PFSK-1 (cell line): ENCODE measurements around the gene DOCK9.

ENCODE experiments used
- FOXP2 ChIP-seq: optimal IDR thresholded peaks from 2 replicates; pipeline ENCODE3; 2011; ENCODE audit warnings: borderline replicate concordance, control low read depth, inconsistent platforms; ENCODE audit not compliant: insufficient read depth; ENCODE audit errors: extremely low read length, extremely low read depth
- POLR2AphosphoS5 ChIP-seq: IDR thresholded peaks from 2 replicates; pipeline ENCODE4 v1.6.1; 2012; ENCODE audit warnings: low read depth, mild to moderate bottlenecking, control low read depth, low read length, moderate library complexity
- REST ChIP-seq, 2 experiments: IDR thresholded peaks; 2 replicates each; pipeline versions ENCODE4 v1.6.1 to v1.8.0; 2011 to 2012; ENCODE audit warnings: low read depth in 2 of 2, low read length in 2 of 2, control low read depth in 1 of 2, inconsistent platforms in 1 of 2, mild to moderate bottlenecking in 1 of 2, moderate library complexity in 1 of 2; ENCODE audit not compliant: insufficient read depth in 1 of 2
- SIN3A ChIP-seq: IDR thresholded peaks from 2 replicates; pipeline ENCODE4 v1.6.1; 2012; ENCODE audit warnings: mild to moderate bottlenecking, low read length, moderate library complexity, borderline replicate concordance; ENCODE audit not compliant: insufficient read depth
- TAF1 ChIP-seq: IDR thresholded peaks from 2 replicates; pipeline ENCODE4 v1.6.1; 2012; ENCODE audit warnings: low read length, control low read depth, borderline replicate concordance; ENCODE audit not compliant: insufficient read depth

Gene DOCK9

GRCh38 chr13:98987275-98987674 is 9.4 kb upstream of the DOCK9 start:
- TF ChIP-seq POLR2AphosphoS5 (no peak), SIN3A (no peak), TAF1 (no peak)

- TF ChIP-seq FOXP2, result no peak
- no peak for TF ChIP-seq TAF1
- TF ChIP-seq POLR2AphosphoS5, result no peak
- no peak for TF ChIP-seq SIN3A
- TF ChIP-seq REST (IDR thresholded peaks at IDR 0.05; ENCODE audit: insufficient read depth in 1 of 2, low read depth in 2 of 2, low read length in 2 of 2), result no peak
Measured at GRCh38 chr13:98986226-98986846, 8.5 kb upstream of the DOCK9 start.

- no peak for TF ChIP-seq FOXP2
- TF ChIP-seq POLR2AphosphoS5, result no peak
- TF ChIP-seq REST (IDR thresholded peaks at IDR 0.05; ENCODE audit: insufficient read depth in 1 of 2, low read depth in 2 of 2, low read length in 2 of 2), result no peak
- TF ChIP-seq TAF1, result no peak
- TF ChIP-seq SIN3A, result no peak
Measured at GRCh38 chr13:98985591-98985990, 7.7 kb upstream of the DOCK9 start.

- TF ChIP-seq POLR2AphosphoS5, result no peak
- TF ChIP-seq FOXP2, result no peak
- TF ChIP-seq SIN3A, result no peak
- TF ChIP-seq TAF1, result no peak
- no peak for TF ChIP-seq REST (IDR thresholded peaks at IDR 0.05; ENCODE audit: insufficient read depth in 1 of 2, low read depth in 2 of 2, low read length in 2 of 2)
Measured at GRCh38 chr13:98984983-98985382, 7.1 kb upstream of the DOCK9 start.

GRCh38 chr13:98984118-98984517 is 6.3 kb upstream of the DOCK9 start:
- TF ChIP-seq REST (IDR thresholded peaks at IDR 0.05; ENCODE audit: insufficient read depth in 1 of 2, low read depth in 2 of 2, low read length in 2 of 2), result no peak
- TF ChIP-seq TAF1, result no peak
- TF ChIP-seq SIN3A, result no peak
- TF ChIP-seq FOXP2, result no peak
- TF ChIP-seq POLR2AphosphoS5, result no peak
